HepG2 (cell line): ENCODE results near the gene JAKMIP3. TPM values are rescaled to one million over a fixed set of nuclear protein-coding genes. Genes with fewer than 3 reads are reported as not detected.

Experiments used
- ARID5B ChIP-seq: IDR thresholded peaks from 2 replicates; pipeline ENCODE4 v1.4.0; 2020; ENCODE audit warnings: mild to moderate bottlenecking, missing genetic modification reagents
- CREM ChIP-seq, 2 experiments: sonication (generic) in 1 of 2; formaldehyde crosslinking in 1 of 2; IDR thresholded peaks; 2 replicates each; pipeline versions ENCODE4 v1.4.0 to v1.6.1; 2016 to 2020; ENCODE audit warnings: antibody characterized with exemption in 1 of 2, mild to moderate bottlenecking in 1 of 2, missing genetic modification reagents in 1 of 2
- FOSL1 ChIP-seq: sonication (generic); formaldehyde crosslinking; IDR thresholded peaks from 2 replicates; pipeline ENCODE4 v1.9.0; 2021; ENCODE audit warnings: missing genetic modification reagents, borderline replicate concordance
- FOSL2 ChIP-seq: sonication (generic); formaldehyde crosslinking; IDR thresholded peaks from 2 replicates; pipeline ENCODE4 v1.4.0; 2020; ENCODE audit warnings: missing genetic modification reagents
- REL ChIP-seq: sonication (generic); formaldehyde crosslinking; conservative IDR thresholded peaks from 2 replicates; pipeline ENCODE4 v1.8.0; 2022; ENCODE audit warnings: mild to moderate bottlenecking, missing genetic modification reagents, moderate library complexity
- SAP130 ChIP-seq: IDR thresholded peaks from 2 replicates; pipeline ENCODE4 v1.6.1; 2016; ENCODE audit warnings: low read depth
- TCF7 ChIP-seq: sonication (generic); IDR thresholded peaks from 2 replicates; pipeline ENCODE4 v1.6.1; 2016; ENCODE audit warnings: antibody characterized with exemption, low read depth
- ZBTB43 ChIP-seq: sonication (generic); formaldehyde crosslinking; conservative IDR thresholded peaks from 2 replicates; pipeline ENCODE4 v1.4.0; 2020; ENCODE audit warnings: missing genetic modification reagents
- ZNF12 ChIP-seq: sonication (generic); formaldehyde crosslinking; IDR thresholded peaks from 2 replicates; pipeline ENCODE4 v1.5.0; 2020; ENCODE audit warnings: missing genetic modification reagents
- ZNF792 ChIP-seq: IDR thresholded peaks from 2 replicates; pipeline ENCODE4 v1.6.1; 2016
- polyA plus RNA-seq, 8 experiments: library from polyadenylated mRNA; depleted of rRNA in 3 of 8; stranded (reverse) in 7 of 8; unstranded in 1 of 8; fragments of >200 nt; fragmentation: Illumina TruSeq in 4 of 8; extraction: Trizol in 4 of 8; gene quantifications; 2 replicates each; pipeline versions ENCODE4 v1.2.1 to v1.2.3, GENCODE V29; 2011 to 2016; ENCODE audit warnings: low read depth in 4 of 8, missing spikeins in 1 of 8, mixed read lengths in 1 of 8; ENCODE audit not compliant: insufficient read depth in 1 of 8
- total RNA-seq, 5 experiments: library from RNA; depleted of rRNA; stranded (reverse); fragments of >200 nt; fragmentation: Illumina TruSeq; extraction: Trizol; gene quantifications; 2 replicates each; pipeline ENCODE4 v1.2.3, GENCODE V29; 2016; ENCODE audit warnings: low read depth in 1 of 5
- TF ChIP-seq, protein P1 (sequence below): sonication (generic); formaldehyde crosslinking; IDR thresholded peaks from 2 replicates; pipeline ENCODE4 v1.5.1; 2020; ENCODE audit warnings: missing genetic modification reagents, mild to moderate bottlenecking, borderline replicate concordance

Gene JAKMIP3
- total and polyA plus RNA-seq, 2 of the 13 experiments (the other 11 are each of a cell fraction or from before 2014, with no cell fraction given) = 0.03 to 0.11 TPM

DNA sequence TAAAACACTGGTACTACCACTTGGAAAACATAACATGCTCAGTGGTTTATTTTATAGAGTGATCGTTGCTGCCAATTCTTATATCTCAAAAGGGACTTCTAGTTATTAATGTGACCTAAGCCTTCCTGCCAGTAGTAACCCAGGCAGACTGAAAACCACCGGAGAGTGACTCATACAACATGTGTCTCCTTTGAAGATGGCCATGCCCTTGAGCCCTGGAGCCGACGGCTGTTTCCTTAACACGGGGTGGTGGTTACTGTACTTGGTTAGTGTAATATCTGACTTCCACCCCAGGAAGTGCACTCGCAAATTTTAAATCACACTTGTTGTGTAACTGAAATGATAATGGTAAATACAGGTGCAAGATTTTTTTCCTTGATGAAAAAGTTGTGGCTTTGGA, 30.5 kb downstream of the JAKMIP3 start (continued):
- 0 out of 2 replicates have a peak, but pooled peaks have one; percentile 29 for TF ChIP-seq CREM (IDR thresholded peaks at IDR 0.05)
- TF ChIP-seq CREM (CRISPR knock-in tag; IDR thresholded peaks at IDR 0.05) = no peak
- TF ChIP-seq ZBTB43 = peak; percentile 93
- TF ChIP-seq, protein P1, sequence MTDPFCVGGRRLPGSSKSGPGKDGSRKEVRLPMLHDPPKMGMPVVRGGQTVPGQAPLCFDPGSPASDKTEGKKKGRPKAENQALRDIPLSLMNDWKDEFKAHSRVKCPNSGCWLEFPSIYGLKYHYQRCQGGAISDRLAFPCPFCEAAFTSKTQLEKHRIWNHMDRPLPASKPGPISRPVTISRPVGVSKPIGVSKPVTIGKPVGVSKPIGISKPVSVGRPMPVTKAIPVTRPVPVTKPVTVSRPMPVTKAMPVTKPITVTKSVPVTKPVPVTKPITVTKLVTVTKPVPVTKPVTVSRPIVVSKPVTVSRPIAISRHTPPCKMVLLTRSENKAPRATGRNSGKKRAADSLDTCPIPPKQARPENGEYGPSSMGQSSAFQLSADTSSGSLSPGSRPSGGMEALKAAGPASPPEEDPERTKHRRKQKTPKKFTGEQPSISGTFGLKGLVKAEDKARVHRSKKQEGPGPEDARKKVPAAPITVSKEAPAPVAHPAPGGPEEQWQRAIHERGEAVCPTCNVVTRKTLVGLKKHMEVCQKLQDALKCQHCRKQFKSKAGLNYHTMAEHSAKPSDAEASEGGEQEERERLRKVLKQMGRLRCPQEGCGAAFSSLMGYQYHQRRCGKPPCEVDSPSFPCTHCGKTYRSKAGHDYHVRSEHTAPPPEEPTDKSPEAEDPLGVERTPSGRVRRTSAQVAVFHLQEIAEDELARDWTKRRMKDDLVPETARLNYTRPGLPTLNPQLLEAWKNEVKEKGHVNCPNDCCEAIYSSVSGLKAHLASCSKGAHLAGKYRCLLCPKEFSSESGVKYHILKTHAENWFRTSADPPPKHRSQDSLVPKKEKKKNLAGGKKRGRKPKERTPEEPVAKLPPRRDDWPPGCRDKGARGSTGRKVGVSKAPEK (CRISPR knock-in tag) = no peak
- peak; percentile 69 for TF ChIP-seq SAP130 (CRISPR knock-in tag)
- TF ChIP-seq ARID5B (CRISPR knock-in tag) = peak; percentile 62
- TF ChIP-seq ZNF792 = peak; percentile 70; the same call in 1 of the 2 replicates
- TF ChIP-seq FOSL1 (CRISPR knock-in tag) = peak; percentile 35; the same call in 1 of the 2 replicates
- TF ChIP-seq FOSL2 = peak; percentile 97
- TF ChIP-seq ZNF12 (CRISPR knock-in tag) = 0 out of 2 replicates have a peak, but pooled peaks have one; percentile 12
- TF ChIP-seq TCF7 = peak; percentile 76
- no peak for TF ChIP-seq REL
- TF ChIP-seq, all 625 proteins: peak for 23
